Hematopoietic multipotent progenitor cell (in vitro differentiated cells): Measurements from ENCODE around the gene FAM163B. TPM values are rescaled to one million over a fixed set of nuclear protein-coding genes. Genes with fewer than 3 reads are reported as not detected.

Source experiments
- DNase-seq, 3 donors: peaks; one replicate each; pipeline ENCODE4 v3.0.0-alpha.2; 2011 to 2015; ENCODE audit warnings: low read depth in 2 of 3, low spot score in 2 of 3
- total RNA-seq: library from RNA; depleted of rRNA; stranded (reverse); fragments of >200 nt; gene quantifications from one replicate; pipeline ENCODE4 v1.2.3, GENCODE V29; 2012

FAM163B gene
- total RNA-seq, 1 donor: under 0.01 TPM

DNA sequence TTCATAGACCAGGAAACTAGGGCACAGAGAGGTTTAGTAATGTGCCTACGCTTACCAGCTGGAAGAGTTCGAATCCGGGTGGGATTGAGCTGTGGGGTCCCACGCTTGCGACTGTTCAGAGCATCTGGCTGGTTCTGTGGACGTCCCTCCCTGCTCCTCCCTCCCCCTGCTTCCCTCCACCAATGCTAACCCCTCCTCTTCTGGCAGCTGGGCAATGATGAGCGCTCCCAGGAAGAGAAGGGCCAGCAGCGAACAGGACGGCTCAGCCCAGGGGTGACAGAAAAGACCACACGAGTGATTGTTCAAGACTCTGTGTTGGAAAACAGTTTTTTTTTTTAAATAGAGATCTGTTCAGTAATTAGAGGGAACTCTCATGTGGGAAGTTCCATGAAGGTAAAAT is 6.9 kb downstream of the FAM163B start:
- DNase-seq: no peak

DNA sequence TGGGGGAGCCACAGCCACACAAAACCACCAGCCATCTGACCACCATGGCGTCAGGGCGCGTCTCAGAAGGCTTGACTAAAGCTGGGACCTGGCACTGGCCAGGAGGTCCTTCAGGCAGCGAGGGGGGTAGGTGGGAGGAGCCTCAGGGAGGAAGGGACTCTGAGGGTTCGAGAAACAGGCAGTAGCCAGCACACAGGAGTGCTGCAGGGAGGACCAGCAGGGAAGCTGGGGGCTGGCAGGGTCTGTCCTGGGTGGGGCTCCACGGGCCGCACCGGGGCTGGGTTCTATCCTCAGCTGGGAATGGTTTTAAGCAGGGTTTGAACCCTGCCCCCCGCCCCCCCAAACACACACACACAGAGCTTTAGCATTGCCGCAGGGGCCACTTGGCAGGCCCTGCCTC is 7.4 kb downstream of the FAM163B start:
- no peak for DNase-seq

DNA sequence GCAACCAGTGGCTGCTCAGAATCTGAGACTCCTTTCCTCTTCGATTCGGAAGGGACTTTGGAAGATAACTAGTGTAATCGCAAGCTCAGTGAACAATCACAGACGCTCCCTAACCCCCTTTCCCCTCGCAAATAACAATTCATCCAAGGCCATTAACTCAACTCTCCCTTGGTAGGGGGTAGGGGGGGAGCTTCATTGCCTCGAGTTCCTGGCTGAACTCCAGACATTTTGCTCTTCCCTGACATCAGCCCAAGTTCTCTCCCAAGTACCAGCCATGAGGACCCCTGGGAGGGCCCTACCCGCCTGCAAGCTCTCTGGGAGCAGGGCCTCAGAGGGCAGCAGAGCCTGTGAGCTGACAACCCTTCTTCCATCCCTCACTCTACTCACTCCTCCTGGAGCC is 8.4 kb downstream of the FAM163B start:
- DNase-seq: no peak

DNA sequence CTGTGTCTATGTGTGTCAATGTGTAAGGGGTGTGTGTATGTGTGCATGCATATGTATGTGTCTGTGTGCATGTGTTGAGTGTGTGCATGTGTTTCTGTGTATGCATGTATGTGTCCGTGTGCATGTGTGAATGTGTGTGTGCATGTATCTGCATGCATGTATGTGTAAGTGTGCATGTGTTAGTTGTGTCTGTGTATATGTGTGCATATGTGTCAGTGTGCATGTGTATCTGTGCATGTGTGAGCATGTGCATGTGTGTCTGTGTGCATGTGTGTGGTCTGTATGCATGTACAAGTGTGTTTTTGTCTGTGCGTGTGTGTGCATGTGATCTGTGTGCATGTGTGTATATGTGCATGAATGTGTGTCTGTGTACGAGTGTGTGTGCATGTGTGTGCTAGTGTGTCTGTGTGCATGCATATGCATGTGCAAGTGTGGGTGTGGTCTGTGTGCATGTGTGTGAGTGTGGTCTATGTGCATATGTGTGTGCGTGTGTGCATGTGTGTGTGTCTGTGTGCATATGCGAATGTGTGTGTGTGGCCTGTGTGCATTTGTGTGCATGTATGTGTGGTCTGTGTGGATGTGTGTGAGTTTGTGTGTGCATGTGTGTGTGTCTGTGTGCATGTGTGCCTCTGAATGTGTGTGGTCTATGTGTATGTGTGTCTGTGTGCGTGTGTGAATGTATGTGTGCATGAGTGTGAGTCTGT is 9.6 kb downstream of the FAM163B start:
- DNase-seq: no peak

DNA sequence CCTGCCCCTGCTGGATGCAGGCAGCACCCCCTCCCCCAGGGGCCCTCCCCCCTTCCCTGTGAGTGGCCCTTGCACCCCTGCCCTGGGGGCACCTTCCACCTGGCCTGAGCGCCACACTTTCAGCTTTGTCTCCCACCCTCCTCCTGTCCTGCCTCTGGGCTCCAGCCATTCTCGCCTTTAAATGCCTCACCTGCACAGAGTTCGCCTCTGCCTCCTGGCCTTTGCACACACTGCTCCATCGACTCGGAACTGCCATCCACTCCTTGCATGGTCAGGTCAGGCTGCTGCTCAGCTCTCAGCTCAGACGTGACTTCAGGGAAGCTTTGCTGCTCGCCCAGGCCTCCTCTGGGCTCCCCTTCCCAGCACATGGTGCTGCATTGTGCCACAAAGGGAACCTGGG is 10.2 kb downstream of the FAM163B start:
- no peak for DNase-seq

DNA sequence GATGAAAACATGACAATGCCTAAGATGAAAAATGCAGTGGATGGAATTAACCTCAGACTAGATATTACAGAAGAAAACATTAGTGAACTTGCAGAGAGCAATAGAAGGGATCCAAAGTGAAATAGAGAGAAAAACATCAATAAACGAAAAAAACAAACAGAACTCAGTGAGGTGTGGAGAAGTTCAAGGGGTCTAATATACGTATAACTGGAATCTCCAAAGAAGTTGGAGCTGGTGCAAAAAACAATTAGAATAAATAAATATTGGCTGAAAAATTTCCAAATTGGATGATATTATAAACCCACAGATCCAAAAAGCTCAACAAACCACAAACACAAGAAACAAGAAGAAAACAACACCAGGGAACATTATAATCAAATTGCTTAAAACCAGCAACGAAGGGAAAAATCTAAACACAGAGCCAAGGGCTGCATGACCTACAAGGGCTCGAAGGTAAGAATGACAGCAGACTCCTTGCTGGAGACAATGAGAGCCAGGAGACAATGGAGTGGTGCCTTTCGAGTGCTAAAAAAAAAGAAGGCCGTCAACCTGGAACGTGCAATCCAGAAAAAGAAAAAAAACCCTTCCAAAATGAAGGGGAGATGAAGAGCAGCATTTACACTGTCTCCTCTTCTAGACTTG is 11.8 kb downstream of the FAM163B start:
- peak in 1 of 3 donors; percentile 39 for DNase-seq

DNA sequence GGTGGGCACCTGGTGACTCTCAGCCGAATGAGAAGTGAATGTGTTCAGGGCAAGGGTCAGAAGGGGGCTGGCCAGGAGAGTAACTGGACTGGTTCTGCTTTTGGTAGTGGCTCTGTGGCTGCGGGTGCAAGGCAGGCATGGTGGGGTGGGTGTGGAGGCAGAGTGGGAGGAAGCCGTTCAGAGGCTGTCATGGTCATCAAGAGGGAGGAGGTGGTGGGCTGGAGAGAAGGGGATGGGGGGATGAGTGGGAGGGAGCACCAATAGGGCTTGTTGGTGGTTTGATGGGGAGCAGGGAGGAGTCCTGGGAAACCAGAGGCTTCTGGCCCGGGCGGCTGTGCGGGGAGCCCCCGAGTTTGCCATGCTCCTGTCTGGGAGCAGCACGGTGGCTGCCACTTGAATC is 13.3 kb downstream of the FAM163B start:
- DNase-seq: no peak

DNA sequence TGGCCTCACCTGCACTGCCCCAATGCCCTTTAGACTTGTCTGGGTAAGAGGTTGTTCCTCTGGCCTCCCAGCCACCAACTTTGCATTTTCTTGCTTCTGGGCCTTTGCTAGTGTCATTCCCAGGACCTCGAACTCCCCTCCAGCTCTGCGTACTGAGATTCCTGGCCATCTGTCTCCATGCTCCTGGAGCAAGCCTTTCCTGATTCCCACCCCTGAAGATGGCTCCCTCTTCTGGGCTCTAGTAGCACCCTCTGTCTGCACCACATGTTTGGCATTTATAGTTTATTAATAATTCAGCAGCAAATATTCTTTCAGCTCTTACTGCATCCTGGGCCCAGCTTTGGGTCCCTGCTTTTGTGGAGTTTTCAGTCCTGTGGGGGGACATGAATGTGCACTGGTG is 14.9 kb downstream of the FAM163B start:
- DNase-seq: no peak

DNA sequence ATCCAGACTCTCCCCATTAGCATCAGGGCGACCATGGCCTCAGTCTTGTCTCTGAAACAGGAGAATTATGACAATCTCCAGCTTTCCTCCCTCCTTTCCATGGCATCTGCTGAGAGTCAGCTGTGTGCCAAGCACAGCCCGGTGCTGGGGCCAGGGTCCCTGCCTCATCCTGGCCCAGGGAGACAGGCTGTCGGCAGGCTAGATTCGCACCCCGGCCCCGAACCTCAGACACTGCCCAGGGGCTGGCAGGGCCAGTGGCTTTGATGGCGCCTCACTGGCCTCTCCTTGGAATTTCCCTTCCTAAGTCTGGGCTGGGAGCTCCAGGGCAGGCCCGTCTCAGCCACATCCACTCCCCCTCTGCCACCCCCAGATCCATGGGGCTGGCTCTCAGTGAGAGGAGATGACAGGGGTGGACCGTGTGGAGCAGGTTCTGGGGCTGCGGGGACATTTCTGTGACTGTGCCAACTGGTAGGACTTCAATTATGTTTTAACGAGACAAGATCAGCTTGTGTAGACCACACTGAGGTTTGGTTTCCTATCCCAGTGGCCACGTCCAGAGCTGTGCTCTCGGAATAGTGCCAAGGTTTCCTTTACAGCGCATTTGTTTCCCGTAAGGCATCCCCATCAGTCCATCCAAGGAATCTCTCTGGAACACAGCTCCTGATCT is 15.5 kb downstream of the FAM163B start:
- DNase-seq: no peak

DNA sequence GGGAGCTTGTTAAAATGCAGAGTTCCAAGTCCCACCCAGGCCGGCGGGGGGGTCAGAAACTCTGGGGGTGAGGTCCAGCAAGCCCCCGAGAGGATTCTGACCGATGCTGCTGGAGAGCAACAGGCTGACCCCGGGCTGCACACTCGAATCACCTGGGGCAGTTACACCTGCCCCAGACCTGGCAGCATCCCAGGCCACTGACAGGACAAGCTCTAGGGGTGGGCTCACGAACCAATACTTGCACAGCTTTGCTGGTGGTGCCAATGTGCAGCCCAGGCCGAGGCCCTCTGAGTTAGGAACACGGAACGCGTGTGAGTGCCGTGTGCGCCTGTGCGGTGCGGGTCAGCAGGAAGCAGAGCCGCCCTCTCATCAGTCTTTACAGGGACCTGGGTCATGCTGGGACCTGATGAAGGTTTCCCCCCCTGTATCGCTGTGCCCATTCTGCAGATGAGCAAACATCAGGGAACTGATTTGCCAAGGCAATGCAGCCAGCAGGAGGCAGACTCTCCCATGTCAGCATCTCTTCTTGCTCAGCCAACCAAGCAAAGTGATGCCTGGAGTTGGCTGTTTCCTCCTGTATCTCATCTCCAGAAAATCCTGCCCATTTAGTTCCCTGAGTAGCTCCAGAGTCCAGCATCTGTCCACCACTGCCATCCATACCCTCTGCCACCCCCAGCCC is 16.3 kb downstream of the FAM163B start:
- no peak for DNase-seq

DNA sequence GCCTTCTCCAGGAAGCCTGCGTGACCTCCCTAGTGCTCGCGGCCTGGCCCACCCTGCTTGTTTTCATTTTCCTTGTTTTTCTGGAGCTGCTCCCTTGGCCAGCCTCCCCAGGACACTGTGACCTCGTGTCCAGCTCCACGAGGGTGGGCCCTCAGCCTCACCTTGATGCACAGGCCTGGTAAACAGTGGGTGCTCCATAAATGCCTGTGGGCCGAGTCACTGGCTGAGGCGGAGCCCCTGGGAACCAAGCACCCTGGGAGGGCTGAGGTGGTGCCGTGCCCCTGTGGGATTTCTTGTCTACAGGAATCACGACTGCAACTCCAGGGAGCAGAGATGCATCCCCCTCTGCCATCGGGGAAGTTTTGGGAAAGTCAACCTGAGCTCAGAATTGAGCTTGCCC is 17.2 kb downstream of the FAM163B start:
- no peak for DNase-seq

DNA sequence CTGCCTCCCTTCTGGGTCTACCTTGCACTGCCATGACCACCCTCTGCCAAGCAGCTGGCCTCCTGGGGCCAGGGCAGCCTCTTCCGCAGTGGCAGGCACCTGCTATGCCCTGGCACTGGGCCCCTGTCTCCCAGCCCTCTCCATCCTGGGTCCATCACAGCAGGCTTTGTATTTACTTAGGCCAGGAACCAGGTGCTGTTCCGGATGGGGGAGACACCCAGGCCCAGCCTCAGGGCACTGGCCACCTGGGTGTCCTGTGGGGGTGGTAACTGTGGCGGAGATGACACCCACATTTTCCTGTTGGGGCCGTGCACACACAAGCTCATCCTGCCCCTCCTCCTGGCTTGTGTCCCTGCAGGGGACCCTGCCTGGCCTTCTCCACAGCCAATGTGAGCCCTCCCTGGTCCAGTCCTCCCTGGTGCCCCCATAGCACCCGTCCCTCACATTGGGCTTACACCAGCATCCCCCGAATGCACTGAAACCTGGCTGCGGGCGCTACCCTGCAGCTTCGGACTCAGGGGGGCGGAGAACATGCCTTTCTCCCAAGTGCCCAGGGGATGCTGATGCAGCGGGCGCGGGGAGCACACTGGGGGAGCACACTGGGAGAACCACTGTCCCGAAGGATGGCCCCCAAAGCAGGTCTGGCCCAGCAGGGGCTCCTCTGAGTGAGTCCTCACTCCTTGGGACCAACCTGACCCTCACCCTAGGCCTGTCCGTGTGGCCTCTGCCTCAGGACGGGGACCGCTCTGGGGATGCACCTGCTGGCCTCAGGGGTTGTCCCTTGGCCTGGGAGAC is 17.9 kb downstream of the FAM163B start:
- no peak for DNase-seq

DNA sequence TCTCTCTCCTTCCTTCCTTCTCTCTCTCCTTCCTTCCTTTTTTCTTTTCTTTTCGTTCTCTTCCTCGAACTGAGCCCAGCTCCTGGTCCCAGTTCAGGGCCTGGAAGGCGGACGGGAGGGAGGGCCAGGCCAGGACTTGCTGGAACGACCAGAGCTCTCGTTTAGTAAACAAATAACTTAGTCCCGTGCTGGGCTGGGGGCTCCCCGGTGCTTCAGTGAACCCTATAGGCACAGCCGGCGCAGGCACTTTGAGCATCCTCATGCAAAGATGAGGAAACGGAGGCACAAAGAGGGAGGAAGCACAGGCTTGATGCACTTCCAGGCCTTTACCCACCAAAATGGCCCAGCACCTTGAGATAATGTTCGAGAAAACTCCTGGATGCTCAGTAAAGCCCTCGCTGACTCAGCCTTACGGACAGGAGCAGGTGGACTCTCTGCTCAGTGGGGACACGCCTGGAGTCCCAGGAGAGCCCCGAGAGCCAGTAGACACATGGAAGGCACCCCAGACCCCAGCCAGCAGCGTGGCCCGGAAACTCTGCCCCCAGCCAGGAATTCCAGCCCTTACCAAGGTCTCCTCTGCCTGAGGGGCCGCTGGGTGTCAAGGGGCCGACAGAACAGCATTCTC is 18.8 kb downstream of the FAM163B start:
- no peak for DNase-seq

DNA sequence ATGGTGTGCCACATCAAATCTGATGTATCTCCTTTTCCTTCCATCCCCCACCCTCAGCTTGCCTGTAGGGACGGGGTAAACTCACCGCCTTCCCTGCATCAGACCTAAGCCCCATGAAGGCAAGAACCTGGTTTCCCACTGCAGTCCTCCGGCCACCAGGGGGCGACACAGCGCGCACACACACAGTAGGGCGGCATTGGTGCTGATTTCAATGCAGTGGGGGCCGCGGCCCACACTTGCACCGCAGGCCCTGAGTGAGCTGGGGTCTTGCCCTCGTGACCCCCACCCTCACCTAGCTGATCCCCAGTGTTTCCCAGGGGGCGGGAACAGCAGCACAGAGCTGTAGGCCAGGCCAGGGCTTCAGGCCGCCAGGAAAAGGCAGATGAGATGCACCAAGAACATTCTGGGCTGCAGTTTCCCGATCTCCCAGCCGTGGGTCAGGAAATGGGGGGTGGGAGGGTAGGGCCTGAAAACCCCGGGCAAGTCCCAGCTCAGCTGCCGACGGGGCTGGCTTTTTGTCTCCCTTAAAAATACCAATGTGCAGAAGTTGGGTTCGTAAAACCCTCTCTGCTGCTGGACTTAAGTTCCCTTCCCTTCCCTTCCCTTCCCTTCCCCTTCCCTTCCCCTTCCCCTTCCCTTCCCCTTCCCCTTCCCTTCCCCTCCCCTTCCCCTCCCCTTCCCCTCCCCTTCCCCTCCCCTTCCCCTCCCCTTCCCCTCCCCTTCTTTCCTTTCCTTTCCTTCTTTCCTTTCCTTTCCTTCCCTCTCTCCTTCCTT is 19.5 kb downstream of the FAM163B start:
- DNase-seq: peak in 1 of 3 donors; percentile 14

DNA sequence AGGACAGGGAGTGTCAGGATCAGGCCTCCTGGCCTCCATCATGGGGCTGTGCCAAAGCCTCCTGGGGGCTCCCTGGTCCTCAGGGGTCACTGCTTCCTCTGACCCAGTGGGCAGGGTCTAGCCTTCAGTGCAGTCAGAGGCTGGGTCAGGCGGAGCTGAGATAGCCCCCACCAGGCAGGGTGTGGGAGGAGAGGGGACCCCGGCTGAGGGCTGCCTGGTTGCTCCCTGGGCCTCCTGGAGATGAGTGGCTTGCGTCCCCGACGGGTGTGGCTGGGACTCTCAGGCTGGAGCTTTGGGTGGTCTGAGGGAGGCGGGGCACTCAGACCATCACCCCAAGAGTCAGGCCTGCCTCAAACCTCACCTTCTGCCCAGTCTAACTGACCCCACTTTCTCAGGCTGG is 21.7 kb downstream of the FAM163B start:
- DNase-seq: no peak

DNA sequence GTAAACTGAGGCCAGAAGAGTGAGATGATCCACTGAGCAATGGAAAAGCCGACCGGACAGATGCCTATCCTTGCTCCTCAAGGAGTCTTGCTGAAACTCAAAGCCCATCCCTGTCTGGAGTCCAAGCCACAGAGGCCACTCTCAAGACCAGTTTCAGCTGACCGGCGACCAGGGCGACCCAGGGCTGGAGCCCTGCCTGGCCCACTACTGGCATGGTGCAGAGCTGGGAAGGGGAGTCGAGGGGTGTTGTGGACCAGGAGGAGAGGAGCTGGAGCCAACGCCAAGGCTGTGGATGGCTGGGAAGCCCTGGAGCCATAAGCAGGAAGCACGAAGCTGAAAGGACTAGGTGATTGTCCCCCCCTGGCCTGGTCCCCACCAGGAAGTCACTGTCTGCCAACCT is 22.1 kb downstream of the FAM163B start:
- no peak for DNase-seq

DNA sequence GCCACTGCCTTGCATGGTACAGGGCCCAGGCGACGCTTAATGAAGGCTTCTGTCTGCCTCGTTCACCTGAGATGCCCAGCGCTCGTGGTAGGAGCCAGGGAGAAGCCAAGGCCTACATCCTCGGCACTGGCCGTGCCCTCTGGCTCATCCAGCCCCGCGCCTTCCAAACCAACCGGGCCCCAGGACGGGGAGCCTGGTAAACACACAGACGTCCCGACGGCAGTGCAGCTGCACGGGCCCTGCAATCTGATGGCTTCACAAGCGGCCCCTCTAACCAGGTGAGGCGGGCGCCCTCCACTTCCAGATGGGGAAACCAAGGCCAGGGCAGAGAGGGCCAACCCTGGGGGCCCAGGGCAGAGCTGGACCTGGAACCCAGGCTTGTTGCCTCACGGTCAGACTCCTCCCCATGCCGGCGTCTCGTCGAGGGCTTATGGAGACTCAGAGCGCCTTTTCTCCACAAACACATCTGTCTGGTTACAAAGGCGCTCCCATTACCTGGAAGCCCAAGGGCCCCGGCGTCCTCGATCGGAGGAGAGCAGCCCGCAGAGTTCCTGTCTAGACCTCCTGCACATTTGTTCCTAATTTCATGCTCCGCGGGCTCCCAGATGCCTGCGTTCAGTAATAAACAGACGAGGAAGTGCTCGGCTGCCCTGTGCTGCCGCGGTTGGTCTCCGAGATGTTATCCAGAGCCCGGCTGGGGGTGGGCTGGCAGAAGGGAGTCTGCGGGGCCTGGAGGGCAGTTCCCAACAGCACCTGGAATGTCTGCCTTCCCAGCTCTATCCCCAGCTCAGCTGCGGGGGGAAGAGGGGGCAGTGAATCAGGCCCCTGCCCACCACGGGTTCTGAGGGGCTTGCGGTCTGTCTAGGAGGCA is 23.5 kb downstream of the FAM163B start:
- peak in 1 of 3 donors; percentile 56 for DNase-seq
